Amygdala (tissue), 56 donors: ENCODE measurements around the gene PPP1R16B.
A peak's percentile ranks its signal among the peaks of the same experiment; 100 is the strongest.
"Not testable (repeated sequence)": the region's sequence is repeated elsewhere in the genome, so short reads cannot be mapped to it uniquely, and the experiment has no call there.

Experiments
- DNase-seq, 56 donors: peaks; one replicate each; lab custom pipeline; 2025; lab: John Stamatoyannopoulos, UW

PPP1R16B gene

DNA sequence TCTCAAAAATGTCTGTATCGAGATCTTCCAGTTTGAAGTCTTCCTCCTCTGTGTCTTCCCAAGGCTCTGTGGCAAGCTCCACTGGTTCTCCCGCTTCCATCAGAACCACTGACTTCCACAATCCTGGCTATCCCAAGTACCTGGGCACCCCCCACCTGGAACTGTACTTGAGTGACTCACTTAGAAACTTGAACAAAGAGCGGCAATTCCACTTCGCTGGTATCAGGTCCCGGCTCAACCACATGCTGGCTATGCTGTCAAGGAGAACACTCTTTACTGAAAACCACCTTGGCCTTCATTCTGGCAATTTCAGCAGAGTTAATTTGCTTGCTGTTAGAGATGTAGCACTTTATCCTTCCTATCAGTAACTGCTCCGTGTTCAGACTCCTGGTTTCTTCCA, 146.7 kb downstream of the PPP1R16B start:
- no peak for DNase-seq

DNA sequence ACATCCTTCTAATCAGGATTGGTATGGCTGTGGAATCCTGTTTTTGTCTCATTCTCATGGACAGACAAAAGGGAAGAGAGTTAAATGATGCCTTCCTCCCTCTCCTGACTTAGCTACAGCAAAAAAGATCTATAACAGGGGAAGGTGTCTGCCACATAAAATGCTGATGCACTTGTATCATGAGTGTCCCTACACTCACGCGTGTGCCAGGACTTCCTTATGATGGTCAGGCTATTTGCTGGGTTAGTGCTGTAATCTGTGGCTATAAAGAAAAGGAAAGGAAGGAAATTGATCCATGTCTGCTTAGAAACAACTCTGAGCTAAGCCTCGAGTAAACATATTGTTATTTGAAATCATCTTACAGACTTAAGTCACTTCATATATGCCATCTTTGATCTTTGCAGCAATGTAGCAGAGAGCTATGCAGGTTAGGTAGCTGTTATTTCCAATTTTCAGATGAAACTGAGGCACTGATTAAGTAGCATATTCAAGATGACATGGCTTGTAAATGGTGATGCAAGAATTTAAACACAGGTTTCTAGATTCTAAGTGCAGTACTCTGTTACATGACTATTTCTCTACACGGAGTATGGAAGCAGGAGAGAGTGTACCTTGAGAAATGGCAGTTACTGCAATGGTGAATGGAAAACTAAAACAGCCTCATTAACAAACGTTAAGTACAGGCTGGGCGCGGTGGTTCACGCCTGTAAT, 148.3 kb downstream of the PPP1R16B start:
- no peak for DNase-seq

DNA sequence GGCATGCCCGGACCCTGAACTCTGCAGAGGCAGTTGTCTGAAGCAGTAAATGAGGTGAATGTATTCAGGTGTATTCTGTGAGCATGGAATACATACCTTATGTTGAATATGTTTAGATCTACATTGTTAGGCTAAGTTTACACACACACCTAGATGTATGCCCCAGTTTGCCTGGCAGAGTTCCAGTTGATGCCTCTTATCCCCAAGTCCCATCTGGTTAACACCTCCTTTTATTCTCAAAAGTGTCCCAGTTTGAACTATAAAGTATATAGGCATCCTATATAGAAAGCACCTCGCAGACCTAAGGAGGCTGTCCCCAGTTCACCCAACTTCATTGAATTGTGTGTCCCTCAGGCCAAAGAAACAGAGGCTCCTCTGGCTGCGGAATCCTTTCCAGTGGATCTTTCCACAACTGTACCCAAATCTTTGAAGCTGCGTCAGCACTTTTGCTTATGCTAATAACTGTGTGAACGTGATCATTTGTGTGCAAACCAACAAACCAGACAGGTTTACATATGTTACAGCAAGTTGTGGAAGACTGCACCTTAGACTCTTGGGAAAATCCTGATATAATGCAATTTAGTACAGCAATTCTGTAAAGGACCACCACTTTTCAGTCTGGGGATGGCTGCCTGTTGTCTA, 151.9 kb downstream of the PPP1R16B start:
- DNase-seq: no peak

DNA sequence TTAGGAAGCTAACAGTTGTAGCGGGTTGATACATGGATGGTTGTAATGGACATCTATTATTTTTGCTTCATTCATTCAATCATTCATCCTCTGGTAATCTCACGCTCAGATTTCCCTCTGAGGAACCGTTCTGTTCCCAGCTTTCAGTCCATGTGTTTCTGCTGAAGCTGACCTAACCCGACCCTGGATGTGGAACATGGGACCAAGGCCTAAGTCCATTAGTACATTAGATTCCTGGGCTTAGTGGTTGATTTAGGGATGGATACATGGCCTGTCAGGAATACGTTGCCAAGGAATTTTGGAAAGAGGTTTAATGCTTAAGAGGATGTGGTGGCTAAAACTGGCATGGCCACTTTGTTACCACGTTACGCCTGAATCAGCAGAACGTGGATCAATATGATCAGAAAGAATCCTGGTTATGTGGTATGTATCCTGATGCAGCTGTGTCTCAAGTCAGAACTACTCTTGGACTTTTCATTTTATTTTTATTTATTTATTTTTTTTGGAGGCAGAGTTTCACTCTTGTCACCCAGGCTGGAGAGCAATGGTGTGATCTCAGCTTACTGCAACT, 152.5 kb downstream of the PPP1R16B start:
- no peak for DNase-seq

DNA sequence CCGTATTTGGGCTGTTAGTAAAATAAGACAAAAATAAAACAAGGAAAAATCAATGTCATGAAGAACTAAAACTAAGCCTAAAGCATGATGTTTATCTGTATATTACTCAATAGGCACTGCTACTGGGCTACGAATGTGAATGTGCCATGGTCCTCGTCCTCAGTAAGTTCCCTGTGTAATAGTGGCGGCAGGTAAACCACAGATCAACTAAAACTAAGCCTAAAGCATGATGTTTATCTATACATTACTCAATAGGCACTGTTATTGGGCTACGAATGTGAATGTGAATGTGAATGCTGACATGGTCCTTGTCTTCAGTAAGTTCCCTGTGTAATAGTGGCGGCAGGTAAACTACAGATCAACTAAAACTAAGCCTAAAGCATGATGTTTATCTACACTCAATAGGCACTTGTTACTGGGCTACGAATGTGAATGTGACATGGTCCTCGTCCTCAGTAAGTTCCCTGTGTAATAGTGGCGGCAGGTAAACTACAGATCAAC, 154.7 kb downstream of the PPP1R16B start:
- not testable (repeated sequence) for DNase-seq

DNA sequence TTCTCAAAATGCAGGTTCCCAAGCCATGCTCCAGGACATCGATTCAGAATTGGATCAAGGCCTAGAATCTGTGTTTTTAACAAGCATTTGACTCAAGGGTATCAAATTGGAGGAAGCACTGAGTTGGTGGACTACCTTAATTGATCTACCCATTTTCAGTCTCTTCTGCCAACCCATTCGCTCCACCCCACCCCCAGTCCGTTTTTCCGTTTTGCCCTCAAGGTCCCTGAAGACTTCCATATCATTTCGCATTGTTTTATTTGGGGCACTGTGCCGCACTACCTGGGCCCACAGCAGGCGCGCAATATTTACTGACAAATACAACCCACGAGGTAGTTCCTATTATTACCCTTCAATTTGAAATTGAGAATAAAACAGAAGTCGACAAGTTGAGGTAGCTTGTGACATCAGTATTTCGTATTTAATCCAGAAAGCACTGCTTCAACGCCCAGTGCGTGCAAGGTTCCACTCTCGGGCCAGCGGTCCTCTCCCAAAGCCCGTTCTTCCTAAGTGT, 156.1 kb downstream of the PPP1R16B start:
- DNase-seq: peak in 1 of 56 donors; percentile 47

DNA sequence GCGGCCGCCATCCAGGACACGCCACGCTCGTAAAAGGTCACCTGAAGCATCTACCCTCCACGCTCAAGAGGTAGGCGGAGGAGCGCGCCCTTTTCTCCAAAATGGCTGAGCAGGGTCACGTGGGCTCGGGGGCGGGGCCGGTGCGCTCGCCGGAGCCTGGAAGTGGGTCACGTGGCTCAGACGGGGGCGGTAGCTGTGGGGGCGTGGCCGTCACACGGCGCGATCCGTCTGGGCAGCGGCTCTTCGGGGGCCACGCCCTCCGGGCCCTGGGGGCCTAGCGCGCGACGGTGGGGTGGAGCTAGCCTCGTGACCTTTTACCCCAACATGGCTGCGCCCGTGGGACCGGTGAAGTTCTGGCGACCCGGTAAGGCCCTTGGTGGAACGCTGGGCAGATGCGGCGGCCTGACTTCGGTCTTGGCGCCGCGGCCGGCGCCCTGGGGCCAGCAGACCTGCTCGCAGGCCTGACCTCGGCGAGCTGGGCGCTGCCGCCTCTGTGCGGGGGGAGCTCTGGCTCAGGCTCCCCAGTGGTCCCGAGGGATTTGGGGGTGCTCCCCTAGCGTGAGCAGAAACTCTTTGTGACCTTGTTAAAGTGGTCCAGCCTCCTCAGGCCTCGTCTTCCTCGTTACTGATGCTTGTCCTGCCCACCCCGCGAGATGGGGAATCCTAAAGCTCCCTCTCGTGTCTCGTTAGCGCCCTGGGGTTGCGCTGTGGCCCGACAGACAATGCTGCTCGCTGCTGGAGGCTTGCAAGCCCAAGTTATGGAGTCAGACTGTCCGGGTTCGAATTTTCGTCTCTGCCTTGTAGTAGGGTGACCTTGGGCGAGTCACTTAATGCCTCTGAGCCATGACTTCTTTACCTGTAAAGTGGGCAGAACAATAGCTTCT, 156.8 kb downstream of the PPP1R16B start, which contains the start of gene DHX35:
DHX35 (plus strand) TSS at position 301 of the 884 bp plus-strand sequence; CDS start at position 325, 24 bp downstream.
- DNase-seq: peak; percentile 56 to 98 (median 95)

DNA sequence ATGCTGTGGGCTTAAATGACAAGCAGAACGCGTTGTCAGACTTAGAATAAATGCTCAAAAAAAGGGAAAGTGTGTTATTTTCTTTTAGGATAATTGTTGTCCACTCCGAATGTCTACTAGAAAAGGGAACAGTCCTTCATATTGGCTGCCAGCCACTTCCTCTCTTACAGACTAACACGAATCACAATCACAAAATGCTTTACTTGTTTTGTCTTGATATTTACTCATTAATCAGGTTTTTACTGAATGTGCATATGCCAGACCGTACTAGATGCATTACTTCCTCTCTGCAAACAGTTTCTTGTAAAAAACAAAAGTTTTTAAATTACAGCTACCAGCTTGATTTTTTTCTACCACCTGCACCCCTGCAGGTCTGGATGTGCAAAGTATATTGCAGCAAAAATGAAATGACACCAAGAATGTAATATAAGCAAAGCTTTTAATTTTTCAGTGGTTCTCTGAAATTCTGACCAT, 157.5 kb downstream of the PPP1R16B start:
- DNase-seq: no peak

DNA sequence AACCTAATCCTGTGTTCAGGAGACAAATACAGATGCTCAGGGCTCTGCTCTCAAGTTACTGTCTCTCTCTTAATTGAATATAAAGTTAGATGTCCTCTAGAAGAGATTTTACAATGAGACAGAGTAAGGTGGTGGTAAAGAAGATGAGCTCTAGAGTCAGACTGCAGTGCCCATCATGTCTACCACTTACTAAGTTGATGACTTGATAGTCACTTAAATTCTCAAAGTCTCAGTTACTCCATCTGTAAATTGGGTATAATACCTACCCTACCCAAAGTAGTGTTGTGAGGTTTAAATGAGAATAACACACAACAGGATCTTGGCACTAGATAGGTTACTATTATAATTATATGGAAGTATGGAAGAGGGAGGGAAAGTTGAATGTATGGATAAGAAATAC, 158.2 kb downstream of the PPP1R16B start:
- DNase-seq: no peak

DNA sequence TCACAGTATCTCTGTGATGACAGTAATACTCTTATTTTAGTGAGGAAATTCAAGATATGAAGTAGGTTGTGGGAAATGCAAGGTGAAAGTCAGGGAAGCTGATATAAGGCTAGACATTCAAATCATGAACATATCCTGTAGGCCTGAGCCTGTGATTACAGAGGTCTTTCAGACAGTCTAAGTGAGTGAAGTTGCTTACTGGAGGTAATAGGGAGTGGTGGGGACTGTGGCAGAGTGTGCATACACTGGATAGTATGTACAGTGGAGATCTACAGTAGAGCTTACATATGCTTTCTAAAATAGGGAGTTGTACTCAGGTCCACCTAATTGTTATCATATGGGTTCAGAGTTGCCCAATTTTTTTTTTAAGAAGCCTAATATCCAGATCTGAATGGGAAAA, 159.8 kb downstream of the PPP1R16B start:
- DNase-seq: no peak

DNA sequence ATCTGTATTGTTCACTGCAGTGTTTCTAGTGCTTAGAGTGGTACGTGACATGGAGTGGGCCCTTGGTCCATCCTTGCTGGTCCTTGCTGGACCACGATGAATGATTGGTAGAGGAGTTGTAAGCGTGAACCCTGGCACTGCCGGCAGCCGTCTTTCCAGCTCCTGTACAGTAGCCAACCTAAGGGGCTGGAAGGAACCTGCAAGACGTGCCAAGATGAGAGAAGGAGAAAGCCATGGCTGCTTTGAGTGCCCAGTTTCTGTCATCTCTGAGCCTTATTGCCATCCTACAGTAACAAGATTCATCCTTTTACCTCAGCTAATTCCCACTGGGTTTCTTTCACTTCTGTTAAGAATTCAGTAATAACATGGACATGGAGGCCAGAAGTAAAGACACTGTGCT, 162.6 kb downstream of the PPP1R16B start:
- DNase-seq: peak in 1 of 56 donors; percentile 9

DNA sequence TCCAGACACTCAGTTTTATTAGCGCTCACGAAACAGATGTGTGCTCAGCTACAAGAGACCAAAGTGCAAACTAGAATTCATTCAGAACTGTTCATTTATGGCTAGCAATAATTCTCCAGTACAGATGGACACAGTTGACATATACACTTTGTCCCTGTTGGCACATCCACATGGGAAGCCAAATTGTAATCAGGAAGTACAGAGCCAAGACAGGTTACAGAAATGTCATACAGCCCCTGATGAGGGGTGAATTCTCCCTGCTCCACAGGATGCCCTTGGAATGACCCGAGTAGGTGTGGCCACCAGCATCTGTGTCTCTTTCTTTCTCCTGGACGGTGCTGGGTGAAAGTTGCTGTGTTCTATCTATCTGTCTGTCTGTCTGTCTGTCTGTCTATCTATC, 164.2 kb downstream of the PPP1R16B start:
- no peak for DNase-seq

DNA sequence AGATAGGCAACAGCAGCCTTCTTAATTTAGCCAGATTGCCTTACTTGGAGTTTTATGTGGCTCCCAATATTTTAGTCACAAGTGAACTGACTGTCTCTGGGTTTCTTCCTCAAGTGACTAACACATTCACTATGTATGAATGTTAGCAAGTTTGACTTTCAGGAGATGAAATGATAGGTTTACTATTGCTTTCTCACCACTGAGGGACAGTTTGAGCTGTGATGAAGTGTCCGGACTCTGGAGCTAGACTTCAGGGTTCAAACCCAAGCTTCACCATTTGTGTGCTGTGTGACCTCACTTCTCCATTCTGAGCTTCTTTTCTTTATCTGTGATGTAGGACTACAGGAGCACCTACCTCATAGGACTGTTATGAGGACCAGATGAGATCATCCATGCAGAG, 164.8 kb downstream of the PPP1R16B start:
- no peak for DNase-seq
